Measurements from ENCODE around the gene ATAD2B. TPM values are rescaled to one million over a fixed set of nuclear protein-coding genes. Genes with fewer than 3 reads are reported as not detected.

Gene ATAD2B
- total RNA-seq, 4 donors from 2014 or later: 39.0 to 56.9 (median 45.2) TPM

DNA sequence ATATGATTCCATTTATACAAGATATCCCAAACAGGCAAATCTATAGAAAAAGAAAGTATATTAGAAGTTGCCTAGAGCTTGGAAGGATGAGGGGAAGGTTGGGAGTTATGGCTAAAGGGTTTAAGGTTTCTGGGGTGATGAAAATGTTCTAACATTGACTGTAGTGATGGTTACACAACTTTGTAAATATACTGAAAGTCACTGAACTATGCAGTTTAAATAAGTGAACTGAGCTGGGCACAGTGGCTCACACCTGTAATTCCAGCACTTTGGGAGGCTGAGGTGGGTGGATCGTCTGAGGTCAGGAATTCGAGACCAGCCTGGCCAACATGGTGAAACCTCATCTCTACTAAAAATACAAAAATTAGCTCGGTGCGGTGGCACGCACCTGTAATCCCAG is 91.5 kb downstream of the ATAD2B start:
- H3K27ac ChIP-seq: no peak overlapping the region
- TF ChIP-seq, protein P1, sequence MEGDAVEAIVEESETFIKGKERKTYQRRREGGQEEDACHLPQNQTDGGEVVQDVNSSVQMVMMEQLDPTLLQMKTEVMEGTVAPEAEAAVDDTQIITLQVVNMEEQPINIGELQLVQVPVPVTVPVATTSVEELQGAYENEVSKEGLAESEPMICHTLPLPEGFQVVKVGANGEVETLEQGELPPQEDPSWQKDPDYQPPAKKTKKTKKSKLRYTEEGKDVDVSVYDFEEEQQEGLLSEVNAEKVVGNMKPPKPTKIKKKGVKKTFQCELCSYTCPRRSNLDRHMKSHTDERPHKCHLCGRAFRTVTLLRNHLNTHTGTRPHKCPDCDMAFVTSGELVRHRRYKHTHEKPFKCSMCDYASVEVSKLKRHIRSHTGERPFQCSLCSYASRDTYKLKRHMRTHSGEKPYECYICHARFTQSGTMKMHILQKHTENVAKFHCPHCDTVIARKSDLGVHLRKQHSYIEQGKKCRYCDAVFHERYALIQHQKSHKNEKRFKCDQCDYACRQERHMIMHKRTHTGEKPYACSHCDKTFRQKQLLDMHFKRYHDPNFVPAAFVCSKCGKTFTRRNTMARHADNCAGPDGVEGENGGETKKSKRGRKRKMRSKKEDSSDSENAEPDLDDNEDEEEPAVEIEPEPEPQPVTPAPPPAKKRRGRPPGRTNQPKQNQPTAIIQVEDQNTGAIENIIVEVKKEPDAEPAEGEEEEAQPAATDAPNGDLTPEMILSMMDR (IDR thresholded peaks at IDR 0.05): no peak
- TF ChIP-seq EP300 (IDR thresholded peaks at IDR 0.05) (no peak), POLR2A (IDR thresholded peaks at IDR 0.05) (no peak)
- no peaks in the 10 kb centered on the region for H3K27me3 ChIP-seq
- no peaks in the 10 kb centered on the region for H3K9me3 ChIP-seq
- no peaks in the 10 kb centered on the region for H3K4me1 ChIP-seq
- peaks cover 0 to 21% (median 0%) of the 10 kb centered on the region in 3 donors for H3K36me3 ChIP-seq
- no peak overlapping the region for H3K4me3 ChIP-seq
- WGBS, 2 donors: 96% methylated on average over 5 of the region's 5 CpGs
- no peak for DNase-seq (ENCODE audit: low spot score in 2 of 2)

DNA sequence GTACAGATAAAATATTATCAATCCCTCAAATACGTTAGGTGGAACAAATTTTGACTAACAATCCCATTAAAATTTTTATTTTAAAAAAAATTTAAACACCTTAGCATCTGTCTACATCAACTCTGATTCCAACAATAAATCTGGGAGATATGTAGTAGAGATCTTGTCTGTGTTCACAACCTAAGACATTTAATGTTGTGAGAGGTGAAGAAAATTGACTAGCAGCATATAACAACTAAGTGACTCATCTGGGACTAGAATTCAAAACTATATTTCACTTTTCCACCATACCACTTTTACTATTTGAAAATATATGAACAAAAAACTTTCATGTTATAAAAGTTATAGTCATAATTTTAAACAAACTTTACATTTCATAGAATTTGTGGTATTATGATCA is 97.9 kb downstream of the ATAD2B start:
- H3K27me3 ChIP-seq: no peaks in the 10 kb centered on the region
- H3K36me3 ChIP-seq: no peaks in the 10 kb centered on the region
- DNase-seq (ENCODE audit: low spot score in 2 of 2): no peak
- no peak for TF ChIP-seq EP300 (IDR thresholded peaks at IDR 0.05)
- no peak for TF ChIP-seq POLR2A (IDR thresholded peaks at IDR 0.05)
- TF ChIP-seq, protein P1 (IDR thresholded peaks at IDR 0.05): no peak
- WGBS, 2 donors: 87 to 91% methylated on average over 1 of the region's 1 CpG
- no peaks in the 10 kb centered on the region for H3K9me3 ChIP-seq
- no peak overlapping the region for H3K4me3 ChIP-seq
- H3K4me1 ChIP-seq: peaks cover 0 to 20% (median 0%) of the 10 kb centered on the region in 4 donors
- H3K27ac ChIP-seq: peak overlapping the region in 2 of 4 donors; percentile 20 to 46

DNA sequence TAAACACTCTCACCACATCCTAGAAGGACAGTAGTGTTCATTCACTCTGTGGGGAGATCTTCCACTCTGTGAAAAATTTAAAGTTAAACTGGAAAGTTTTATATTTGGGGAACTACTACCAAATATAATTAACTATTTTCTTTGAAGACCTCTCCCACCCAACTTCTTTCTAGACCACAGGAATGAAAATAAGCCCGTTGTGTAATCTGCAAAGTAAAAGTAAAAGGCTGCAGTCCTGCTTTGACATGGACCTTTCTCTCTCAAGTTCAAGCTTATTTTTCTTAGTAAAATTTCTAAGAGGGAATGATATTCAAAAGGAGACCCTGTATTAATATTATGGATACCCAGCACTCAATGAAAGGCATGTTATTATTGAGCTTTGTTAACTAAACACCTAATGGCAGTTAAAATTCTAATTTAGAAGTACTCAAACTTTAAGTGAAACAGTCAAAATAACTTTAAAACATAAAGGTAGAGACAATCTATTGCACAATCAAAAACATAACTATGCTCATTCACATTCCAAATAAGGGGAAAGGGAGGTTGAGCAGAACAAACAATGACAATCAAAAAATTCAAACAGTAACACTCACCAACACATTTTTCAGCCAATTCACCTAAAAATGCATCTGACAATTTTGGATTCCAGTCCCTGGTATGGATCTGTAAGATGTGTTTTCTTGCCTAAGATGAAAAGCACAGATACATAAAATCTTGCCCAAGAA is 98.5 kb downstream of the ATAD2B start:
- DNase-seq (ENCODE audit: low spot score in 2 of 2): no peak
- TF ChIP-seq, protein P1 (IDR thresholded peaks at IDR 0.05): no peak
- TF ChIP-seq POLR2A (IDR thresholded peaks at IDR 0.05) (no peak), EP300 (IDR thresholded peaks at IDR 0.05) (no peak)
- Histone ChIP-seq H3K36me3 (peaks cover 0 to under 1% (median 0%) of the 10 kb centered on the region in 3 donors), H3K27me3 (no peaks in the 10 kb centered on the region), H3K4me1 (peaks cover 0 to 20% (median 0%) of the 10 kb centered on the region in 4 donors), H3K4me3 (no peak overlapping the region), H3K9me3 (no peaks in the 10 kb centered on the region), H3K27ac (peak overlapping the region in 2 of 4 donors; percentile 20 to 46)
- 49 to 64% methylated on average over 1 of the region's 1 CpG for WGBS, 2 donors

DNA sequence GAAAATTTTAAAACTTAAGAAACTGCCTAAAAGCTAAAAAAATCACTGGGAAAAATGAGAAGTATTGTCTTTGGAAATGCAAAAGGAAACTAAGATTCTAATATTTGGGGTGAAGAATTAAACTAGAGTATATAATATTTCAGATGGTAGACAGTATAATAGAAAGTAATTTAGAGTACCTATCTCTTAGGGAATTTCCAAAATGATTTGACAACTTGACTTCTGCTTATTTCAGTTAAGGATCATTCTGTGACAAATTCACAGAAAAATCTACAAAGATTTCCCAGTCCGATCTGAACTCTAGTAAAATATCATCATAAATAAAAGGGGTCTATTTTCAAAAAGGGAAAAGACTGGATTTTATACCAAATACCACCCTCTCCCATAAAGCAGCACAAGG is 99.6 kb downstream of the ATAD2B start:
- H3K27ac ChIP-seq: peak overlapping the region in 2 of 4 donors; percentile 4 to 46
- TF ChIP-seq EP300 (IDR thresholded peaks at IDR 0.05) (no peak), POLR2A (IDR thresholded peaks at IDR 0.05) (no peak)
- TF ChIP-seq, protein P1 (IDR thresholded peaks at IDR 0.05): no peak
- no peaks in the 10 kb centered on the region for H3K27me3 ChIP-seq
- H3K36me3 ChIP-seq: peaks cover 0 to 10% (median 0%) of the 10 kb centered on the region in 3 donors
- H3K4me1 ChIP-seq: peaks cover 0 to 20% (median 0%) of the 10 kb centered on the region in 4 donors
- H3K9me3 ChIP-seq: no peaks in the 10 kb centered on the region
- WGBS, 2 donors: 54 to 61% methylated on average over 1 of the region's 1 CpG
- DNase-seq (ENCODE audit: low spot score in 2 of 2): no peak
- H3K4me3 ChIP-seq: no peak overlapping the region

DNA sequence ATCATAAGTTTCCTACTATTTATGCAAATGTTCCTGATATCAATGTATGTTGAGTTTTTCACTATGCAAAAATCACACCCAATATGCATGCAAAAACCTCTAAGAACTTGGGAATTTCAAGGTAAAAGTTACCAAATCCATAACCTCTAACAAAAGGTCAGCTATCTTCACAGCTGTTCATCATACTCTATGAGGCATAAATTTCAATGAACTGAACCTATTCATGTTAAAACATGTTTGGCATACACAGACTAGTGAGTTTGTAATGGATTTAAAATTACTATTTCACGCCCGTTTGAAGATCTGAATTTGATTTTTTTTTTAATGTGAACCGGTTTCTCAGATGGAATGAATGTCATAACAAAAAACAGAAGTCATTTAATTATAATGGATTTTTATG is 100.2 kb downstream of the ATAD2B start:
- WGBS, 2 donors: 78 to 86% methylated on average over 3 of the region's 3 CpGs
- H3K9me3 ChIP-seq: no peaks in the 10 kb centered on the region
- H3K4me3 ChIP-seq: no peak overlapping the region
- no peak overlapping the region for H3K27ac ChIP-seq
- H3K27me3 ChIP-seq: no peaks in the 10 kb centered on the region
- peaks cover 0 to 20% (median 0%) of the 10 kb centered on the region in 4 donors for H3K4me1 ChIP-seq
- no peak for TF ChIP-seq POLR2A (IDR thresholded peaks at IDR 0.05)
- TF ChIP-seq, protein P1 (IDR thresholded peaks at IDR 0.05): no peak
- no peak for TF ChIP-seq EP300 (IDR thresholded peaks at IDR 0.05)
- peaks cover 0 to 15% (median 0%) of the 10 kb centered on the region in 3 donors for H3K36me3 ChIP-seq
- DNase-seq (ENCODE audit: low spot score in 2 of 2): no peak
